Fibroblast of lung (primary cell): ENCODE measurements around the gene GRB10. TPM values are rescaled to one million over a fixed set of nuclear protein-coding genes. Genes with fewer than 3 reads are reported as not detected.

ENCODE experiments used
- DNase-seq, 2 donors: peaks; one replicate each; pipeline versions ENCODE4 v3.0.0 to v3.0.0-alpha.2; 2010; ENCODE audit warnings: low read depth in 2 of 2
- H2AFZ ChIP-seq: 2 replicates; pipeline ENCODE4 v1.5.1; 2012; ENCODE audit warnings: low read length, control low read depth, inconsistent platforms
- H3K27ac ChIP-seq: 2 replicates; pipeline ENCODE4 v1.5.1; 2011; ENCODE audit warnings: low read length, control low read depth; ENCODE audit not compliant: insufficient read depth
- H3K27me3 ChIP-seq: 2 replicates; pipeline ENCODE4 v1.5.1; 2011; ENCODE audit warnings: mild to moderate bottlenecking, low read length; ENCODE audit not compliant: control insufficient read depth, insufficient read depth
- H3K36me3 ChIP-seq: 2 replicates; pipeline ENCODE4 v1.5.1; 2011; ENCODE audit warnings: low read length; ENCODE audit not compliant: control insufficient read depth, insufficient read depth
- H3K4me1 ChIP-seq: 2 replicates; pipeline ENCODE4 v1.5.1; 2011; ENCODE audit warnings: low read length; ENCODE audit not compliant: control insufficient read depth, insufficient read depth; ENCODE audit errors: extremely low read depth
- H3K4me2 ChIP-seq: 2 replicates; pipeline ENCODE4 v1.5.1; 2011; ENCODE audit warnings: low read length, control low read depth; ENCODE audit not compliant: insufficient read depth; ENCODE audit errors: extremely low read depth
- H3K4me3 ChIP-seq, 4 experiments: fragments of 200-600 bp in 1 of 4; sonication (generic) in 1 of 4; replicated peaks in 1 of 4; 2 replicates each; pipeline ENCODE4 v1.5.1; 2011 to 2016; ENCODE audit warnings: low read length in 4 of 4, low read depth in 3 of 4, mild to moderate bottlenecking in 3 of 4, control low read depth in 2 of 4, inconsistent platforms in 1 of 4, mixed read lengths in 1 of 4; ENCODE audit not compliant: insufficient read depth in 1 of 4; ENCODE audit errors: control extremely low read depth in 1 of 4
- H3K79me2 ChIP-seq: 2 replicates; pipeline ENCODE4 v1.5.1; 2012; ENCODE audit warnings: mild to moderate bottlenecking, low read length, inconsistent platforms; ENCODE audit not compliant: control insufficient read depth, insufficient read depth
- H3K9ac ChIP-seq: 2 replicates; pipeline ENCODE4 v1.5.1; 2011; ENCODE audit warnings: mild to moderate bottlenecking, low read length, control low read depth; ENCODE audit not compliant: insufficient read depth
- H3K9me3 ChIP-seq: 2 replicates; pipeline ENCODE4 v1.5.1; 2012; ENCODE audit warnings: low read depth, low read length; ENCODE audit not compliant: control insufficient read depth, insufficient read depth
- H4K20me1 ChIP-seq: 2 replicates; pipeline ENCODE4 v1.5.1; 2011; ENCODE audit warnings: low read length; ENCODE audit not compliant: control insufficient read depth, insufficient read depth; ENCODE audit errors: extremely low read depth
- CTCF ChIP-seq, 2 donors: IDR thresholded peaks in 1 of 2; conservative IDR thresholded peaks in 1 of 2; 1 replicate in 1 of 2; 2 replicates in 1 of 2; pipeline ENCODE4 v1.5.1; 2011 to 2012; ENCODE audit warnings: low read length in 2 of 2, control low read depth in 1 of 2, inconsistent platforms in 1 of 2, low read depth in 1 of 2, mild to moderate bottlenecking in 1 of 2
- EZH2 ChIP-seq: IDR thresholded peaks from 2 replicates; pipeline ENCODE4 v1.5.1; 2012; ENCODE audit warnings: low read length, control low read depth, mild to moderate bottlenecking; ENCODE audit errors: missing control alignments
- polyA plus RNA-seq, 2 donors: library from polyadenylated mRNA; depleted of rRNA in 1 of 2; stranded (reverse) in 1 of 2; unstranded in 1 of 2; fragments of >200 nt; gene quantifications; 2 replicates each; pipeline ENCODE4 v1.2.1, GENCODE V29; 2011 to 2012; ENCODE audit warnings: missing spikeins in 1 of 2
- total RNA-seq: library from RNA; depleted of rRNA; stranded (reverse); fragments of >200 nt; gene quantifications from 2 replicates; pipeline ENCODE4 v1.2.1, GENCODE V29; 2014

Gene GRB10
- total and polyA plus RNA-seq, 2 donors (not counting 1 experiment from before 2014, with no cell fraction given): 11.1 to 64.1 TPM

- no peaks in the 10 kb centered on the region for H3K79me2 ChIP-seq
- H4K20me1 ChIP-seq: no peaks in the 10 kb centered on the region
Measured at GRCh38 chr7:50621206-50621605, 161.5 kb downstream of the GRB10 start.

GRCh38 chr7:50620433-50620832, 162.3 kb downstream of the GRB10 start:
- H3K4me1 ChIP-seq: no peaks in the 10 kb centered on the region
- TF ChIP-seq CTCF (conservative IDR thresholded peaks at IDR 0.05 in 1 of 2, IDR thresholded peaks at IDR 0.05 in 1 of 2; ENCODE audit: low read depth in 1 of 2, low read length in 2 of 2): no peak
- no peak for TF ChIP-seq EZH2
- H3K79me2 ChIP-seq: no peaks in the 10 kb centered on the region
- no peaks in the 10 kb centered on the region for H3K9me3 ChIP-seq
- H4K20me1 ChIP-seq: no peaks in the 10 kb centered on the region
- H3K4me3 ChIP-seq: no peak overlapping the region
- H3K4me2 ChIP-seq: no peak overlapping the region
- no peak overlapping the region for H3K9ac ChIP-seq
- DNase-seq: peak in 1 of 2 donors; percentile 30
- no peaks in the 10 kb centered on the region for H3K36me3 ChIP-seq
- H3K27ac ChIP-seq: no peak overlapping the region
- H3K27me3 ChIP-seq: no peaks in the 10 kb centered on the region
- no peak overlapping the region for H2AFZ ChIP-seq

More at GRCh38 chr7:50621206-50621605, 161.5 kb downstream of the GRB10 start:
- TF ChIP-seq EZH2 (no peak), CTCF (conservative IDR thresholded peaks at IDR 0.05 in 1 of 2, IDR thresholded peaks at IDR 0.05 in 1 of 2; ENCODE audit: low read depth in 1 of 2, low read length in 2 of 2) (no peak)
- H3K4me1 ChIP-seq: no peaks in the 10 kb centered on the region
- H2AFZ ChIP-seq: no peak overlapping the region
- H3K9ac ChIP-seq: no peak overlapping the region
- H3K36me3 ChIP-seq: no peaks in the 10 kb centered on the region
- H3K27ac ChIP-seq: no peak overlapping the region
- H3K27me3 ChIP-seq: no peaks in the 10 kb centered on the region
- no peak overlapping the region for H3K4me2 ChIP-seq
- H3K4me3 ChIP-seq: no peak overlapping the region
- no peak for DNase-seq
- H3K9me3 ChIP-seq: no peaks in the 10 kb centered on the region

- Histone ChIP-seq H3K79me2 (no peaks in the 10 kb centered on the region), H3K9me3 (no peaks in the 10 kb centered on the region), H3K36me3 (no peaks in the 10 kb centered on the region), H3K27ac (no peak overlapping the region), H3K4me3 (no peak overlapping the region), H4K20me1 (no peaks in the 10 kb centered on the region), H3K9ac (no peak overlapping the region), H3K4me1 (no peaks in the 10 kb centered on the region), H2AFZ (no peak overlapping the region), H3K27me3 (no peaks in the 10 kb centered on the region), H3K4me2 (no peak overlapping the region)
- no peak for TF ChIP-seq EZH2
- TF ChIP-seq CTCF (conservative IDR thresholded peaks at IDR 0.05 in 1 of 2, IDR thresholded peaks at IDR 0.05 in 1 of 2; ENCODE audit: low read depth in 1 of 2, low read length in 2 of 2): no peak
- DNase-seq: no peak
Measured at GRCh38 chr7:50619684-50620083, 163.0 kb downstream of the GRB10 start.
